Measurements from ENCODE around the gene ARHGEF18. TPM values are rescaled to one million over a fixed set of nuclear protein-coding genes. Genes with fewer than 3 reads are reported as not detected.

The ARHGEF18 gene
- total and polyA plus RNA-seq, 2 donors (not counting 3 experiments of a cell fraction or from before 2014, with no cell fraction given) = 12.1 to 30.7 TPM

DNA sequence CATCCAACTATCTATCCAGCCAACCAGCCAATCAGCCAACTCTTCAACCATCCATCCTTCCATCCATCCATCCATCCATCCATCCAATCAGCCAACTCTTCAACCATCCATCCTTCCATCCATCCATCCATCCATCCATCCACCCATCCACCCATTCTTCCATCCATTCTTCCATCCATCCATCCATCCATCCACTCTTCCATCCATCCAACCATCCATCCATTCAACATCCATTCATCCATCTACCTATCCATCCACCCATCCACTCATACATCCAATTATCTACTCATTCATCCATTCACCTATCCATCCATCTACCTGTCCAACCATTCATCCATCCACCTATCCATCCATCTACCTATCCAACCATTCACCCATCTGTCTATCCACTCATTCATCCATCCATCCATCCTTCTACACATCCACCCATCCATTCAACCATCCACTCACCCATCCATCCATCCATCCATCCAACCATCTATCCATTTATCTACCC is 9.4 kb downstream of the ARHGEF18 start:
- POLR2A ChIA-PET = no interaction called here
- intact Hi-C loops (cut with micrococcal nuclease) = no loop called here

More for the DNA sequence above, 9.4 kb downstream of the ARHGEF18 start:
- no peak for DNase-seq (ENCODE audit: low read depth, low spot score)
- no peak overlapping the region for H2AFZ ChIP-seq (ENCODE audit: low read depth, low read length)
- no peak overlapping the region for H3K27ac ChIP-seq (ENCODE audit: insufficient read depth, low read depth, low read length)
- H3K4me3 ChIP-seq (replicated peaks in 1 of 3; ENCODE audit: insufficient read depth in 1 of 3, low read depth in 1 of 3, low read length in 3 of 3) = no peak overlapping the region
- H3K4me1 ChIP-seq (ENCODE audit: control insufficient read depth, extremely low read depth, insufficient read depth, low read length) = no peaks in the 10 kb centered on the region
- H3K36me3 ChIP-seq (ENCODE audit: control insufficient read depth in 2 of 2, extremely low read depth in 1 of 2, insufficient read depth in 2 of 2, low read length in 2 of 2) = no peaks in the 10 kb centered on the region
- no peaks in the 10 kb centered on the region for H3K79me2 ChIP-seq (ENCODE audit: control insufficient read depth, insufficient read depth, low read length)
- peaks cover 0 to 5% of the 10 kb centered on the region in 2 experiments for H3K27me3 ChIP-seq (ENCODE audit: control insufficient read depth in 2 of 2, insufficient read depth in 2 of 2, low read length in 2 of 2)
- dilution Hi-C loops (cut with MboI; ENCODE audit: extremely low pct_ligation_motif_present, low sequenced_read_pairs) = no loop called here
- no peak for FAIRE-seq
- no peaks in the 10 kb centered on the region for H3K9me3 ChIP-seq (replicated peaks; ENCODE audit: control insufficient read depth, insufficient read depth, low read length)
- H3K4me2 ChIP-seq (ENCODE audit: insufficient read depth, low read length) = no peak overlapping the region
- no peaks in the 10 kb centered on the region for H3K9me1 ChIP-seq (replicated peaks; ENCODE audit: control insufficient read depth, extremely low read depth, insufficient read depth, low read length)
- no peaks in the 10 kb centered on the region for H4K20me1 ChIP-seq (replicated peaks; ENCODE audit: control insufficient read depth, extremely low read depth, insufficient read depth, low read length)
- CTCF ChIA-PET = interaction anchor here (1.1 kb wide), 1 partner anchor 8 kb away, joined by 3 read pairs; no protein-coding TSS in a partner anchor
- H3K9ac ChIP-seq (replicated peaks; ENCODE audit: extremely low read depth, insufficient read depth, low read length) = no peak overlapping the region
- no peak for TF ChIP-seq FOS (IDR thresholded peaks at IDR 0.05; ENCODE audit: borderline replicate concordance, insufficient read depth, low read length)
- TF ChIP-seq POLR2A (IDR thresholded peaks at IDR 0.05; ENCODE audit: low read depth, low read length) = no peak
- no peak for TF ChIP-seq GATA2 (IDR thresholded peaks at IDR 0.05; ENCODE audit: insufficient read depth, insufficient read length, low read depth, low read length)
- TF ChIP-seq, protein P1, sequence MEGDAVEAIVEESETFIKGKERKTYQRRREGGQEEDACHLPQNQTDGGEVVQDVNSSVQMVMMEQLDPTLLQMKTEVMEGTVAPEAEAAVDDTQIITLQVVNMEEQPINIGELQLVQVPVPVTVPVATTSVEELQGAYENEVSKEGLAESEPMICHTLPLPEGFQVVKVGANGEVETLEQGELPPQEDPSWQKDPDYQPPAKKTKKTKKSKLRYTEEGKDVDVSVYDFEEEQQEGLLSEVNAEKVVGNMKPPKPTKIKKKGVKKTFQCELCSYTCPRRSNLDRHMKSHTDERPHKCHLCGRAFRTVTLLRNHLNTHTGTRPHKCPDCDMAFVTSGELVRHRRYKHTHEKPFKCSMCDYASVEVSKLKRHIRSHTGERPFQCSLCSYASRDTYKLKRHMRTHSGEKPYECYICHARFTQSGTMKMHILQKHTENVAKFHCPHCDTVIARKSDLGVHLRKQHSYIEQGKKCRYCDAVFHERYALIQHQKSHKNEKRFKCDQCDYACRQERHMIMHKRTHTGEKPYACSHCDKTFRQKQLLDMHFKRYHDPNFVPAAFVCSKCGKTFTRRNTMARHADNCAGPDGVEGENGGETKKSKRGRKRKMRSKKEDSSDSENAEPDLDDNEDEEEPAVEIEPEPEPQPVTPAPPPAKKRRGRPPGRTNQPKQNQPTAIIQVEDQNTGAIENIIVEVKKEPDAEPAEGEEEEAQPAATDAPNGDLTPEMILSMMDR (IDR thresholded peaks at IDR 0.05; ENCODE audit: extremely low read depth in 1 of 2, insufficient read depth in 1 of 2, low read depth in 1 of 2, low read length in 2 of 2) = no peak
- no peak for TF ChIP-seq EZH2 (IDR thresholded peaks at IDR 0.05; ENCODE audit: borderline replicate concordance, low read depth, low read length, severe bottlenecking)
- no peak for TF ChIP-seq MYC (IDR thresholded peaks at IDR 0.05; ENCODE audit: low read depth, low read length)
- no peak for TF ChIP-seq JUN (IDR thresholded peaks at IDR 0.05; ENCODE audit: borderline replicate concordance, insufficient read depth, insufficient read length, low read depth)
- no peak for TF ChIP-seq POLR2AphosphoS5 (IDR thresholded peaks at IDR 0.05; ENCODE audit: insufficient read depth, low read depth, low read length)
- TF ChIP-seq, protein P2, sequence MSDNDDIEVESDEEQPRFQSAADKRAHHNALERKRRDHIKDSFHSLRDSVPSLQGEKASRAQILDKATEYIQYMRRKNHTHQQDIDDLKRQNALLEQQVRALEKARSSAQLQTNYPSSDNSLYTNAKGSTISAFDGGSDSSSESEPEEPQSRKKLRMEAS (IDR thresholded peaks at IDR 0.05; ENCODE audit: insufficient read depth, insufficient read length) = no peak
- no TSS peak for BruUV-seq (replicated peaks)
